GM21515 (cell line): ENCODE data around the gene DIPK1B.
"Not testable (repeated sequence)": the region's sequence is repeated elsewhere in the genome, so short reads cannot be mapped to it uniquely, and the experiment has no call there.

Experiments
- ATAC-seq: cut with Tn5 transposase; IDR thresholded peaks from one replicate; pipeline ENCODE4 v1.9.1; 2021; ENCODE audit not compliant: unreplicated experiment

The DIPK1B gene

DNA sequence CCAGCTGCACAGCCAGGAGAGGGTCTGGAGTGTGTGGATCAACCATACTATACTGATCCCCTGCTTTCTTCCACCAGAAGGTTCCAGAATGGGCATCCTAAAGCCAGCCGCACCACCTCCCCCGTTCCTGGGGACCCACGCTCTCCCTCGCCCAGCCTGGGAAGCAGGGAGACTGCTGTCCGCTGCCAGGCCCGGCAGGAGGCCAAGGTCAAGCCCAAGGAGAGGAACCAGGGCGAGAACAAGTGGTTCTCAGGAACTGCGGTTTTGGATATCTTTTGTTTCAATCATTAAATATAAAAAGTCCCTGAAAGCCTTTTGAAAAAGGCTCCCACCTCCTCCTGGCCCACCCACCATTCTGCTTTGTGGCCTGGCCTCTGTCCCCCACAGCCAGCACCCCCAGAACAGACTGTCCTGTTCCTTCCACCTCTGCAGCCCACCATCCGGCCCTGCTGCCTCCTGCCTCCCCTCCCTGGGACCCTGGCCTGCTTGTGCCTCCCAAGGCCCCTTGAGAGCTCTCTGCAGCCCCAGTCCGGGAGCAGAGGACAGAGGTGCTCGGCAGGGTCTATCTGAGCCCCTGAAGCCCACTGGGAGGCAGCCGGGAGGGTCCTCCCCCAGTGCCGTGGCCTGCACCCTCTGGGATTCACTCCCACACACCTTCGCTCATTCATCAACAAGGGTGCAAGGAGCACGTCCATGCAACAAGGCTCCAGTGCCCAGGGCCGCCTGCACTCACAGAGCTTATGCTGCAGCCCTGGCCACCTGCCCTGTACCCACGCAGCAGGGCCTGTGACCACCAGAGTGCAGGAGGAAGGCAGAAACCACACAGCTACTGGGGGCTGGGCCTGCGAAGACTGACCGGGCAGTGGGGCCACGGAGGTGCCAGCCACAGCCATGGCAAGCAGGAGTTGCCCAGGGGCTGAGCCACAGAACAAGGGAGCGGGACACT lies 36.6 kb downstream of the DIPK1B start:
- no peak for ATAC-seq

- no peak for ATAC-seq
Observed at GRCh38 chr9:136750526-136750925, 38.2 kb downstream of the DIPK1B start.

- ATAC-seq = no peak
Observed at GRCh38 chr9:136751244-136751643, 38.9 kb downstream of the DIPK1B start.

DNA sequence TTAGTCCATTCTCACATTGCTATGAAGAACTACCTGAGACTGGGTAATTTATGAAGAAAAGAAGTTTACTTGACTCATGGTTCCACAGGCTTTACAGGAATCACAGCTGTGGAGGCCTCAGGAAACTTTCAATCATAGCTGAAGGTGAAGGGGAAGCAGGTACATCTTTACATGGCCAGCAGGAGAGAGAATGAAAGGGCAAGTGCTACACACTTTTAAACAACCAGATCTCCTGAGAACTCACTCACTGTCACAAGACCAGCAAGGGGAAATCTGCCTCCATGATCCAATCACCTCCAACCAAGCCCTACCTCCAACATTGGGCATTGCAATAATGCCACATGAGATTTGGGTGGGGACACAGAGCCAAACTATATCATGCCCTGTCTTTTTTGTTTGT lies 39.4 kb downstream of the DIPK1B start:
- ATAC-seq = no peak

DNA sequence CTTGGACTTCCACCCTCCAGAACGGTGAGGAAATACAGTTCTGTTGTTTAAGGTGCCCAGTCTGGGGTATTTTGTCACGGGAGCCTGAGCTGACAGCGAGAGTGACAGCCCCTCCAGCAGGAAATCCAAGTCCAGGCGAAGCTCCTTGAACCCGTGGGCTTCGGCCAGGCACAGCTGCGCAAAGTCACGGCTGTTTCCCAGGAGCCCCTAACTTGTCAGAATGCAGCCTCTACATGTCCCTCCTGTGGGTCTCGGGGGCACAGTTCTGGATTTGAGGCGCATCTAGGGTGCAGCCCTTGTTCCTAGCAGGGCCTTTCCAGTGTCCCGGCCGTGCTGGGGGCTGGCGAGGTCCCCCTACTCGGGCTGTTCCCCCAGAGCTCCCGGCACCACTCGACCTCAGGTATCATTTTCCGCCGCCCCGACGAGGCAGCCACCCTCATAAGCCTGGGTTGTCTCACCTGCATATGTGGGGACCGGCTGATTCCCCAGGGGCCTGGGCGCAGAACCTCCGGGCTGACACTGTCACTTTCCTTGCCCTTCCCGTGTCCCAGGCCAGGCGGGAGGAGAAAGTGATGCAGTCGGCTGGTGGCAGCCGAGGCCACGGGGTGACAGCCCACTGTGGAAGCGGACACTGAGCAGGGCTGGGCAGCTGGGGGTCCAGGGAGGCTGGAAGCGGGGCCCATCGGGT lies 41.1 kb downstream of the DIPK1B start:
- no peak for ATAC-seq

DNA sequence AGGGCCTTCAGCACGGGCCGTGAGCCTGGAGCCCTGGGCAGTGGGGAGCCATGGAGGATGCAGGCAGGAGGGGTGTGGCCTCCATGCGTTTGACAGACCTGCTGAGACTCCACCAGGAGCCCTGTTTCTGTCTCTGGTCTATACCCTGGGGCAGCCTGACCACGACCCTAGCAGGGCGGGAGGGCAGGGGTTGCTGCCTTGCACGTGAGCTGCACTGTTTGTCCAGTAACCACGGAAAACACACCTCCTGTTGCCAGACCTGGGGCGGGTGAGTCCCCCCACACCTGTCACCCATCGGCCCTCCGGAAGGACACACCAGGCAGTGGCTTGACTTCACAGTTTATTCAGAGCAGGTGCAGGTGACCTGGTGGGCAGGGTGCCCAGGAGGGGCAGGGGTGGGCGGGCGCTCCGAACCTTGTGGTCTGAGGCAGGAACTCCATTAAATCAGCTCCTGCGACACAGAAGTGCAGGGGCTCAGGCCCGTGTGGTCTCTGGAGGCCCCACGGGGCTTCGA lies 41.7 kb downstream of the DIPK1B start:
- no peak for ATAC-seq

DNA sequence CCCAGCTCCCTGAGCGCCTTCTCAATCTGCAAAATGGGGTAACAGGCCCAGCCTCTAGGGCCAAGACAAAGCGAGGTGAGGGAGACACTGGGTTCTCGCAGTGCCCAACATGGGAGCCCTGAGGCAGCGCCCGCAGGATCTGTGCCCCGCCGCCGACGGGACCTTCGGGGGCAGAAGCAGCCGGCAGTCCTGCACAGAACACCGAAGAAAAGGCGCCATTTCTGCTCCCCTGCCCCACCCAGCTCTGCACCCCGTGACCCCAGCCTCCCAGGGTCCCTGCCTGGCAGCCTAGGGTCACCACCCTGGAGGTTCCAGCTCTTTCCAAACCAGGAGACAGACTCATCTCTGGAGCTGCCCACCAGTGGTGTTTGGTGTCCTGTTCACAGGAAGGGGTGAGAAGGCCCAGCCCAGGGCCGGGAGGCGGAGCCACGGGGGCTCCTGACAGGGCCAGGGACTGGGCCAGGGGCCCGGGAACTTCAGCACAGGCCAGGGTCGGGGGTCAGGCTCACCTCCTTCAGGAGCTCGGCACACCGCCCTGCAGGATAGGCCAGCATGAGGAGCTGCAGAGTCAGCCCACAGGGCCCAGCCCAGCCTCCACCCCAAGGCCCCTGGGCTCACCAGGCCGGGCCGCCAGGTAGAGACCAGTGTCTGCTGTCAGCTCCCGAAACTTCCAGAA lies 42.4 kb downstream of the DIPK1B start:
- ATAC-seq = no peak

GRCh38 chr9:136755302-136756133 lies 43.1 kb downstream of the DIPK1B start:
- ATAC-seq = not testable (repeated sequence)

DNA sequence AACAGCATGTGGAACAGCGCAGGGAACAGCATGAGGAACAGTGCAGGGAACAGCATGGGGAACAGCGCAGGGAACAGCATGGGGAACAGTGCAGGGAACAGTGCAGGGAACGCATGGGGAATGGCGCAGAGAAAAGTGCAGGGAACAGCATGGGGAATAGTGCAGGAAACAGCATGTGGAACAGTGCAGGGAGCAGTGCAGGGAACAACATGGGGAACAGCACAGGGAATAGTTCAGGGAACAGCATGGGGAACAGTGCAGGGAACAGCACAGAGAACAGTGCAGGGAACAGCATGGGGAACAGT lies 43.7 kb downstream of the DIPK1B start:
- no peak for ATAC-seq

DNA sequence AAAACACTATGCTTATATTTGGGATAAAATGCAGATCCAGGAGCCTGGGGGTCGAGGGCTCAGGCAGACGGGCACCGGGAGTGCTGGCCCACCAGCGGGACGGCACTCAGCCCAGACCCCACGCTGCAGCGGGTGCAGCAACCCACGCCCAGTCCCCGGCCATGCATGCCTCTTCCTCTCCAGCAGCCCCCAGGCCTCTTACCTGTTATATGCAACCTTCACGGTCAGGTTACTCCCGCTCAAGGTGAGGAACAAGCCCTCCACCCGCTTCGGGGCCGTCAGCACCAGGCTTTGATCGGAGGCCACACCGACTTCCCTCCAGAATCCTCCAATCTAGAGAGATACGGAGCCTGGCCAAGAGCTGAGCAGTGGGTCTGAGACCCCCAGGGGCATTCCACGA lies 44.5 kb downstream of the DIPK1B start:
- no peak for ATAC-seq

- no peak for ATAC-seq
Observed at GRCh38 chr9:136757328-136757727, 45.0 kb downstream of the DIPK1B start.

GRCh38 chr9:136757751-136758140 lies 45.4 kb downstream of the DIPK1B start:
- no peak for ATAC-seq

GRCh38 chr9:136759001-136759400 lies 46.6 kb downstream of the DIPK1B start:
- ATAC-seq = no peak

- no peak for ATAC-seq
Observed at GRCh38 chr9:136759436-136760325, 47.3 kb downstream of the DIPK1B start.

- no peak for ATAC-seq
Observed at GRCh38 chr9:136760424-136760823, 48.1 kb downstream of the DIPK1B start.

GRCh38 chr9:136760834-136761544 lies 48.6 kb downstream of the DIPK1B start:
- not testable (repeated sequence) for ATAC-seq

- no peak for ATAC-seq
Observed at GRCh38 chr9:136761545-136761981, 49.2 kb downstream of the DIPK1B start.

GRCh38 chr9:136762221-136762691 lies 49.9 kb downstream of the DIPK1B start:
- ATAC-seq = no peak
